ENCODE measurements around the gene LONP2.

Gene LONP2

DNA sequence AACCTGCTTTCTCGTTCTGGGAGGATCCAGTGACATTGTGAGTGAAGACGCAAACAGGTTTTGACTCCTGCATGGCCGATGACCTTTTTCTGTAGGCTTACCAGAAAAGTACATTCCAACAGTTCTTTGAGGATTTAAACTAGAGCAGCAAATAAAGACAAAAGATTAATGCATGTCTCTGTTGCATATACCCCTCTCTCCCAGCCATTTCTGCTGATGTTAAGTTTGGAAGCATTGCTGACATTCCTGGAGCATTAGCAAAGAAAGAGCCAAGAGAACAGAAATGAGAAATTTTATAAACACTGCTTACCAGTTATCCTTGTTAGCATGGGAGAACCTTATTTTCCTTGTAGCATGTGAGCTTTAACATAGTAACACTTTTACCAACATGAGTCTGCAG is 91.9 kb downstream of the LONP2 start:
- ATAC-seq (no peak), DNase-seq (no peak)

- no peak for DNase-seq
- peak; percentile 43 for ATAC-seq
These were observed 96.0 kb downstream of the LONP2 start for GRCh38 chr16:48340054-48340453.

DNA sequence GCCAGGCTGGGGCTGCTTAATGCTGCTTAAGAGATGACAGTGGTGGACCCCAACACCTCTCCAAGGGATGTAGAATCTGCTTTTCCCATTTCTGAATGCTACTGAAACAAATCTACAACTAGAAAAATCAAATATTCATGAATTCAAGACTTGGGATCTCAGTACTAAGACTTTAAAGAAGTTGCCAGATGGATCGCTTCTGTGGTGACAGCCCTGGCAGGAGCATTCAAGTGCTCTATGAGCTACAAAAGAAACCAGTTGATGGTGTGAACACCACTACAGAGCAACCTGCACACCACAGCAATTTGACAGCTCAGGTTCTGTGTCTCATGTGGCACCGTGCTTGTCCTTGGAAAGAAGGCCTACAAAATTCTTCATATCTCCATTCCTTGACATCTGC is 98.5 kb downstream of the LONP2 start:
- no peak for DNase-seq
- no peak for ATAC-seq

GRCh38 chr16:48347191-48347865 is 103.2 kb downstream of the LONP2 start:
- ATAC-seq: no peak

GRCh38 chr16:48347980-48348379 is 103.9 kb downstream of the LONP2 start:
- ATAC-seq (no peak), DNase-seq (no peak)

More at GRCh38 chr16:48347191-48347865, 103.2 kb downstream of the LONP2 start:
- no peak for DNase-seq

DNA sequence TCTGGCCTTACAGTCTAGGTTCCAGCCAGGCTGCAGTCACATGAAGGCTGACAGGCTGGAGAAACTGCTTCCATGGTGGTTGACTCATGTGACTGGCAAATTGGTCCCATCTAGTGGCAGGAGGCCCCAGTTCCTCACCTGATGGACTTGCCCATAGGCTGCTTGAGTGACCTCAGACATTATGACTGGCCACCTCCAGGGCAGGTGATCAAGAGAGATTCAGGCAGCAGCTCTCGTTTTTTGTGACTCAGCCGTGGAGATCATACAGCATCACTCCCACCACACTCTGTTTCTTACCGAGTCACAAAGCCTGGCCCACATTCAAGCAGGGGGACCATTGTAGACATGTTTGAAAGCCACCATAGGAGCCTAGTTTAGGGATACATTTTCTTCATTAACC is 106.6 kb downstream of the LONP2 start:
- DNase-seq (no peak), ATAC-seq (peak; percentile 56)

- no peak for DNase-seq
- ATAC-seq: no peak
These were observed 108.7 kb downstream of the LONP2 start for GRCh38 chr16:48352648-48353390.

- DNase-seq: peak; percentile 58
- peak; percentile 66 for ATAC-seq
These were observed 109.6 kb downstream of the LONP2 start for GRCh38 chr16:48353565-48354163.

- ATAC-seq: peak; percentile 65
These were observed 110.3 kb downstream of the LONP2 start for GRCh38 chr16:48354385-48354784.

DNA sequence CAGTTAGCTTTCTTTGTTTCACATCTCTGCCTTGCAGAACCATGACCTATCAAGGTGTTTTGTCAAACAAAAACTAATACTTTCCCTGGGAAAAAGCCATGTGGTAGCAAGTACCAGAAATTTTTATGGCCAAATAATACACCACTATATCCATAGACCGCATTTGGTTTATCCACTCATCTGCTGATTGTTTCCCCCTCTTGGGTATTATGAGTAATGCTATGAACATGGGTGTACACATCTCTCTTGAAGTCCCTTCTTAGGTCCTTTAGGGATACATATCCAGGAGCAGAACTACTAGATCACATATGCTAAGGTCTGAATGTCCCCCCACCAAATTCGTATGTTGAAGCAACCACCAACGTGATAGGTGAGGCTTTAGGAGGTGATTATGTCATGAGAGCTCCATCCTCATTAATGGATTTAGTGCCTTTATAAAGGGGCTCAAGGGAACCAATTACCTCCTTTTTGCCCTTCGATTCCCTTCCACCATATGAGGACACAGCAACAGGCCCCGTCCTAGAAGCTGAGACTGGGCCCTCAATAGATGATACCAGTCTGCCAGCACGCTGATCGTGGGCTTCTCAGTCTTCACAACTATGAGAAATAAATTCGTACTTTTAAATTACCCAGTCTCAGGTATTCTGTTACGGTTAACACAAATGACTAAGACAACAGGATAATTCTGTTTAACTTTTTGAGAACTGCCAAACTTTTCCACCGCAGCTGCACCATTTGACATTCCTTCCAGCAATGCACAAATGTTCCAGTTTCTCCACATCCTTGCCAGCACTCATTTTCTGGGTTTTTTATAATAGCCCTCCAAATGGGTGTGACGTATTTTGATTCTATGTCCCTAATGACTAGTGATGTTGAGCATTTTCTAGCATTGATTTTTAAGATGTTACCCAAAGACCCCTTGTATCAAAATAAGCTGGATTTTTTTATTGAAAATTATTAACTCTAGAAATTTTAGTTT is 111.1 kb downstream of the LONP2 start:
- peak; percentile 48 for ATAC-seq
- DNase-seq: no peak

More at GRCh38 chr16:48354385-48354784, 110.3 kb downstream of the LONP2 start:
- DNase-seq: peak; percentile 20

- no peak for ATAC-seq
- DNase-seq: no peak
These were observed 112.7 kb downstream of the LONP2 start for GRCh38 chr16:48356633-48357376.

DNA sequence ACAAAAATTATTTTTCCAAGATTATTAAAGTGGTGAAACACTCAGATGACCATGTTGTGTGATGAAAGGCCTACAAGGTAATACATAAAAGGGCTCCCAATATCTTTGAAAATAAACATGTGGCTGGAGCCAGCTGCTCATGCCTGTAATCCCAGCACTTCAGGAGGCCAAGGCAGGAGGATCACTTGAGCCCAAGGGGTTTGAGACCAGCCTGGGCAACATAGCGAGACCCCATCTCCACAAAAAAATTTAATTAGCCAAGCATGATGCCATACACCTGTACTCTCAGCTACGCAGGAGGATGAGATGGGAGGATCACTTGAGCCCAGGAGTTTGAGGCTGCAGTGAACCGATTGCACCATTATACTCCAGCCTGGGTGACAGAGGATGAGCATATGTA is 114.3 kb downstream of the LONP2 start:
- no peak for ATAC-seq
- DNase-seq: no peak

- DNase-seq (no peak), ATAC-seq (no peak)
These were observed 115.9 kb downstream of the LONP2 start for GRCh38 chr16:48359983-48360382.

- DNase-seq: no peak
- ATAC-seq: no peak
These were observed 116.9 kb downstream of the LONP2 start for GRCh38 chr16:48361012-48361411.

DNA sequence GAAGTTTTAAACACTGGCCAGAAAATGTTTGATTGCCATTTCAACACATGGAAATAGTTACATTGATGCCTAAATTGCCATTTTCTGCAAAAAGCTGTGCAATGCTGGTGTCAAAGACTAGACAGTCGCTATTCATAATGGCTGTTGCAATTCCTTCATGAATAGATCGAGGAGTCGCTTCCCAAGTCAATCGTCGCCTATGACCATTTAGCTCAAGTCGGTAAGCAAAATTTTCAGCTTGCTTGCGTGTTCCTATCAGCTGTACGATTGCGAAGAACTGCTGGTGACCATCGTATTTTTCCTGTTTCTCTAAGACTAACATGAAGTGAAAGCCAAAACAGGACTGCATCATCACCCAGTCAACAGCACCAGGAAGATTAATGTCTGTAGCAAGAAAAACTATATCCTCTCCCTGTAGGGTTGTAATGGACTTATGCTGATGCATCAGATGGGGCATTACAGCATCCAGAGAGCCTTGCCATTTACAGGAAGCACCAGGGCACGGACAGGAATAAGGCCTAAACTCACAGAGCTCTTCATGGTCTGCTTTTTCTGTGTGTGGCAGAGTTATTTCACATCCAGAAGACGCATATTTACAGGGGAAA is 117.5 kb downstream of the LONP2 start:
- DNase-seq (no peak), ATAC-seq (no peak)

DNA sequence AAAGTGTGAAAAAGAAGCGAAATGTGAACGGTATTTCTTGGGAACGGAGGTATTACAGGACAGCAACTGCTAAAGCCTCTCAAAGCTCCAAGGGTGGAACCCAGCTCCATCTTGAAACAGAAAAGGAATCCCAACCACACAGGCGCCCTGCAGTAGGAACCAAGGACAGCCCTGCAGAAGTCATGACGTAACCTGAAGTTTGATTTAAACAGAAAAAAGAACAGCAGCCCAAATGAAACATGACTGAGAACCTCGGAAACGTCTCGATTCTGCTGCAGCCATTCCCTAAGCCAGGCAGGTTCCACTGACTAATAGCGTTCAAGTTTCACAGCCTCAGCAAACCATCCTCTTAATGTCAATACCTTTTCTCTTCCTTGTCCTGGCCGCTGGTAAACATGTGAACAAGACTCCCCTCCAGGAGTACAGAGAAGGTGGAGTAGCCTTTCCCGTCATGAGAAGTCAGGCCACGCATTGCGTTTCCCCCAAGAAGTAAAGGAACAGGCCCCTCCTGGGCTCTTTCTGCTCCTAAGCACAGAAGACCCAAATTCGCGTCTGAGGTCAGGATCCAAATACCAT is 121.0 kb downstream of the LONP2 start:
- no peak for ATAC-seq
- no peak for DNase-seq

DNA sequence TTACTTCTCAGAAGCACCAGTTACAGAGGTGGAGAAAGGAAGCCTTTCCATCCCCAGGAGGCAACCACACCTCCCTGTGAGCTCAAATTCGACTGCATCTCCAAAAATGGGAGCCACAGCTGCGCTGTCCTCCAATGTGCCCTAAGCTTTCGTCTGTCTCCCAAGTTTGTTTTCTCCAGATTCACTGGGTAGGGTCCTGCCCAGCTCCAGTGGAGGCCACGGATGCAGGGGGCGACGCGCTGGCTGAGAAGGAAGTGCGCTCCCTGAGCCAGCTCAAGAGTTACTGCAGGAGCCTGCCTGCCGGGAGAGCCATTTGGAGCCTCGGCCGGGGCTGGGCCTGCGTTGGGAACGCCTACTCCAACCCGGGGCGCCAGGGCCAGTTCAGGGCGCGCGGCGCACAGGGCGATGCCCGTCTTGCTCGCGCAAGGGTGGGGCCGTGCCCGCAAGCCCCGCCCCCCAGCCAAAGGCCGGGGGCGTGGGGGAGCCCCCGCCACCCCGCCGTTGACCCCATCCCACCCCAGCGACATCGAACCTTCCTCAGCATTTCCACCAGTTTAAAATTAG is 121.6 kb downstream of the LONP2 start:
- DNase-seq: peak; percentile 88
- peak; percentile 99 for ATAC-seq

DNA sequence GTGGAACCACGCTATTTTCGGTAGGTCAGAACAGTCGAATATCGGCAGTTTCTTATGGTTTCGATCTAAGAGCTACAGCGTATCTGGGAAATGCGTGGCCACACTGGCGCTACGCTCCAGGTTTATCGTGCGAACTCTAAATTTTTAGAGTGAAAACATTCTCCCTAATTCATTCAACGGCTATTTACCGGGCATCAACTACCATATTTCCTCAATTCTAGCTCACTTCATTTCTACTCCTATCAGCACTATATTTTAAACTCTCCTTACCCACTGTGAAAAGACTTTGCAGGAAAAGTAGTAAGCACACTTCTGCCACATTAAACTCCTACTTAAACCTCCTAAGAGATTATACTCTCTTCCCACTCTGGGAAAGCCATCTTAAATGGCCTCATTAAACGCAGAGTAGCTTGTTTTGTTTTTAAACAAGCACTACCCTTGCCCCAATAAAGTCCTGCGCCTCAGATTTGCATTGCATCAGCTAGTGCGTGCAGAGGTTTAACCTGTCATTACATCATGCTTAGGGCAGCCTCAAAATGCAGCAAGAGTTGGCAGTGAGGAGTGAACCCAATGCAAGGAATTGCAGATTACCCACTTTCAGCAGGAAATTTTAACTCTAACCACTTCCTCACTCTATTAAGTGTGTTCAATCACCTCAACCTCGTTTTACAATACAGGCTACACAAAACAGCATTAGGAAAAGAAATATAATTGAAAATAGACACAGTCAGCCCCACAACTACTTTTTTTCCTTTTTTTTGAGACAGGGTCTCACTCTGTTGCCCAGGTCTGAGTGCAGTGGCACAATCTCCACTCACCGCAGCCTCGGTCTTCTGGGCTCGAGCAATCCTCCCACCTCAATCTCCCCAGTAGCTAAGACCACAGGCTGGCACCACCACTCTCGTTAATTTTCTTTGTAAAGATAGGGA is 122.3 kb downstream of the LONP2 start:
- DNase-seq: peak; percentile 52
- ATAC-seq: peak; percentile 51

- no peak for DNase-seq
- no peak for ATAC-seq
These were observed 123.4 kb downstream of the LONP2 start for GRCh38 chr16:48367441-48368049.

Data from stimulated activated naive CD8-positive, alpha-beta T cell treated with anti-CD3 and anti-CD28 coated beads, Interleukin-15, Interleukin-2, amounts not matched to agents 100 U/mL and 50 U/mL, for 24 hours (primary cell).